K562 (cell line): Measurements from ENCODE around the gene MRPL58.

Source experiments
- GABPB1 ChIP-seq: sonication (generic); formaldehyde crosslinking; IDR thresholded peaks from 2 replicates; pipeline ENCODE4 v1.8.0; 2022; ENCODE audit warnings: mild to moderate bottlenecking, missing genetic modification reagents
- GTF2F1 ChIP-seq: IDR thresholded peaks from 2 replicates; pipeline ENCODE4 v1.6.1; 2011; ENCODE audit warnings: low read depth, low read length, improper control_type of control experiment
- SMAD3 ChIP-seq: fragments of 450-650 bp; formaldehyde crosslinking; conservative IDR thresholded peaks from 2 replicates; pipeline ENCODE4 v1.4.0; 2020; ENCODE audit warnings: mild to moderate bottlenecking
- SP1 ChIP-seq: sonication (generic); formaldehyde crosslinking; IDR thresholded peaks from 2 replicates; pipeline ENCODE4 v1.8.1; 2022; ENCODE audit warnings: mild to moderate bottlenecking, missing genetic modification reagents
- TARDBP ChIP-seq: fragments of 450-650 bp; IDR thresholded peaks from 2 replicates; pipeline ENCODE4 v1.6.1; 2016
- ZNF583 ChIP-seq: fragments of 250-450 bp; sonication (Bioruptor Pico); IDR thresholded peaks from 2 replicates; pipeline ENCODE4 v1.4.0; 2020
- TF ChIP-seq, protein P1 (sequence below): sonication (generic); formaldehyde crosslinking; IDR thresholded peaks from 2 replicates; pipeline ENCODE4 v1.5.0; 2020; ENCODE audit warnings: missing genetic modification reagents
- TF ChIP-seq, protein P2 (sequence below), 3 experiments: IDR thresholded peaks in 2 of 3; conservative IDR thresholded peaks in 1 of 3; 2 replicates each; pipeline ENCODE4 v1.5.1; 2011 to 2012; ENCODE audit warnings: low read length in 3 of 3, mild to moderate bottlenecking in 3 of 3, control low read depth in 2 of 3, improper control_type of control experiment in 1 of 3, inconsistent platforms in 1 of 3, low read depth in 1 of 3, mixed read lengths in 1 of 3, moderate library complexity in 1 of 3; ENCODE audit not compliant: insufficient read depth in 2 of 3
- TF ChIP-seq, protein P3 (sequence below): fragments of 450-650 bp; IDR thresholded peaks from 2 replicates; pipeline ENCODE4 v1.6.1; 2017; ENCODE audit warnings: mild to moderate bottlenecking, moderate library complexity

DNA sequence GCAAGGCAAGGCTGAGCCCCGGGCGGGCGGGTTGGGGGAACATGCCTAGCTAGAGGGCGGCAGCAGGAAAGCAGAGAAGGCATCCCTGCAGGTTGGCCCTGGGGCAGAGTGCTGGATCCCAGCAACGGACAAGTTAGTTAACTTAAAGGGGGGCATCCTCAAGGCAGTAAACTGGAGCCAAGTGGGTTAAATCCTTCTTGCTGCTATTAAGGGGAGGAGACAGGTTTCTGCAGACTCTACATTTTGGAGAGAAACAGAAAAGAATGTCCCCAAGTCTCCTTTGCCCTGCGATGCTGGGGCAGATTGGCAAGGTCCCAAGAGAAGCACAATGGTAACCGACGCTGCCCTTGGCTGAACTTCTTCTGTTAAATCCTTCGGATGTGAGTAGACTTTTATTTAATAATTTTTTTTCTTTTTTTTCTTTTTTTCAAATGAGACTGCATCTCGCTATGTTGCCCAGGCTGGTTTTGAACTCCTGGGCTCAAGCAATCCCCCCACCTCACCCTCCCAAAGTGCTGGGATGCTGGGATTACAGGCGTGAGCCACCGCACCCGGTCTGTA lies 20.3 kb downstream of the MRPL58 start:
- TF ChIP-seq GTF2F1 (no peak), ZNF583 (no peak), SMAD3 (CRISPR knock-in tag) (no peak), TARDBP (no peak), SP1 (CRISPR knock-in tag) (no peak), GABPB1 (CRISPR knock-in tag) (no peak)
- TF ChIP-seq, protein P1, sequence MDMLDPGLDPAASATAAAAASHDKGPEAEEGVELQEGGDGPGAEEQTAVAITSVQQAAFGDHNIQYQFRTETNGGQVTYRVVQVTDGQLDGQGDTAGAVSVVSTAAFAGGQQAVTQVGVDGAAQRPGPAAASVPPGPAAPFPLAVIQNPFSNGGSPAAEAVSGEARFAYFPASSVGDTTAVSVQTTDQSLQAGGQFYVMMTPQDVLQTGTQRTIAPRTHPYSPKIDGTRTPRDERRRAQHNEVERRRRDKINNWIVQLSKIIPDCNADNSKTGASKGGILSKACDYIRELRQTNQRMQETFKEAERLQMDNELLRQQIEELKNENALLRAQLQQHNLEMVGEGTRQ (CRISPR knock-in tag), result no peak
- TF ChIP-seq, protein P2, sequence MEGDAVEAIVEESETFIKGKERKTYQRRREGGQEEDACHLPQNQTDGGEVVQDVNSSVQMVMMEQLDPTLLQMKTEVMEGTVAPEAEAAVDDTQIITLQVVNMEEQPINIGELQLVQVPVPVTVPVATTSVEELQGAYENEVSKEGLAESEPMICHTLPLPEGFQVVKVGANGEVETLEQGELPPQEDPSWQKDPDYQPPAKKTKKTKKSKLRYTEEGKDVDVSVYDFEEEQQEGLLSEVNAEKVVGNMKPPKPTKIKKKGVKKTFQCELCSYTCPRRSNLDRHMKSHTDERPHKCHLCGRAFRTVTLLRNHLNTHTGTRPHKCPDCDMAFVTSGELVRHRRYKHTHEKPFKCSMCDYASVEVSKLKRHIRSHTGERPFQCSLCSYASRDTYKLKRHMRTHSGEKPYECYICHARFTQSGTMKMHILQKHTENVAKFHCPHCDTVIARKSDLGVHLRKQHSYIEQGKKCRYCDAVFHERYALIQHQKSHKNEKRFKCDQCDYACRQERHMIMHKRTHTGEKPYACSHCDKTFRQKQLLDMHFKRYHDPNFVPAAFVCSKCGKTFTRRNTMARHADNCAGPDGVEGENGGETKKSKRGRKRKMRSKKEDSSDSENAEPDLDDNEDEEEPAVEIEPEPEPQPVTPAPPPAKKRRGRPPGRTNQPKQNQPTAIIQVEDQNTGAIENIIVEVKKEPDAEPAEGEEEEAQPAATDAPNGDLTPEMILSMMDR (IDR thresholded peaks at IDR 0.05 in 2 of 3, conservative IDR thresholded peaks at IDR 0.05 in 1 of 3; ENCODE audit: insufficient read depth in 2 of 3, low read depth in 1 of 3, low read length in 3 of 3), result no peak
- TF ChIP-seq, protein P3, sequence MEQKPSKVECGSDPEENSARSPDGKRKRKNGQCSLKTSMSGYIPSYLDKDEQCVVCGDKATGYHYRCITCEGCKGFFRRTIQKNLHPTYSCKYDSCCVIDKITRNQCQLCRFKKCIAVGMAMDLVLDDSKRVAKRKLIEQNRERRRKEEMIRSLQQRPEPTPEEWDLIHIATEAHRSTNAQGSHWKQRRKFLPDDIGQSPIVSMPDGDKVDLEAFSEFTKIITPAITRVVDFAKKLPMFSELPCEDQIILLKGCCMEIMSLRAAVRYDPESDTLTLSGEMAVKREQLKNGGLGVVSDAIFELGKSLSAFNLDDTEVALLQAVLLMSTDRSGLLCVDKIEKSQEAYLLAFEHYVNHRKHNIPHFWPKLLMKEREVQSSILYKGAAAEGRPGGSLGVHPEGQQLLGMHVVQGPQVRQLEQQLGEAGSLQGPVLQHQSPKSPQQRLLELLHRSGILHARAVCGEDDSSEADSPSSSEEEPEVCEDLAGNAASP, result no peak
